Lung (tissue), 12 donors: ENCODE results near the gene ENTPD1. TPM values are rescaled to one million over a fixed set of nuclear protein-coding genes. Genes with fewer than 3 reads are reported as not detected.

Experiments used
- ATAC-seq: fragments of 200-7000 bp; cut with Tn5 transposase; one replicate; pipeline ENCODE4 v1.9.1; 2020; ENCODE audit warnings: moderate number of reproducible peaks; ENCODE audit not compliant: insufficient read depth, low FRiP score
- DNase-seq, 3 donors: peaks; one replicate each; pipeline ENCODE4 v3.0.0-alpha.2; 2013 to 2017
- H3K27ac ChIP-seq, 2 donors: one replicate each; pipeline ENCODE4 v1.5.1; 2013; ENCODE audit warnings: mild to moderate bottlenecking in 2 of 2, moderate library complexity in 2 of 2, control low read depth in 1 of 2, inconsistent platforms in 1 of 2, low read depth in 1 of 2, low read length in 1 of 2
- H3K27me3 ChIP-seq, 3 donors: one replicate each; pipeline ENCODE4 v1.5.1; 2013; ENCODE audit warnings: low read length in 2 of 3; ENCODE audit not compliant: control insufficient read depth in 3 of 3, insufficient read depth in 3 of 3
- H3K36me3 ChIP-seq, 4 donors: one replicate each; pipeline ENCODE4 v1.5.1; 2013; ENCODE audit warnings: low read length in 4 of 4, mild to moderate bottlenecking in 1 of 4, moderate library complexity in 1 of 4; ENCODE audit not compliant: control insufficient read depth in 4 of 4, insufficient read depth in 4 of 4
- H3K4me1 ChIP-seq, 5 donors: one replicate each; pipeline ENCODE4 v1.5.1; 2013; ENCODE audit warnings: low read length in 5 of 5, mild to moderate bottlenecking in 2 of 5, moderate library complexity in 1 of 5; ENCODE audit not compliant: control insufficient read depth in 5 of 5, insufficient read depth in 5 of 5
- H3K4me3 ChIP-seq: one replicate; pipeline ENCODE4 v1.5.1; 2013; ENCODE audit warnings: mild to moderate bottlenecking, control low read depth, moderate library complexity
- H3K9ac ChIP-seq, 2 donors: one replicate each; pipeline ENCODE4 v1.5.1; 2013; ENCODE audit warnings: low read length in 2 of 2, control low read depth in 1 of 2; ENCODE audit not compliant: insufficient read depth in 1 of 2
- H3K9me3 ChIP-seq, 4 donors: one replicate each; pipeline ENCODE4 v1.5.1; 2013; ENCODE audit warnings: low read length in 3 of 4, mild to moderate bottlenecking in 1 of 4, moderate library complexity in 1 of 4; ENCODE audit not compliant: control insufficient read depth in 4 of 4, insufficient read depth in 3 of 4
- WGBS, 2 donors: extraction: QIAGEN DNeasy Blood & Tissue Kit; methylation state at CpG; one replicate each; pipeline ENCODE4 v1.1.7; 2013; 5-methylcytosine and 5-hydroxymethylcytosine counted together
- polyA plus RNA-seq, 2 donors: library from polyadenylated mRNA; stranded (reverse); fragments of 200-250 nt; gene quantifications; one replicate each; pipeline ENCODE4 v1.2.1, GENCODE V29; 2013
- total RNA-seq, 2 donors: library from RNA; depleted of rRNA in 1 of 2; stranded (reverse); fragments of >200 nt in 1 of 2; gene quantifications; one replicate each; pipeline ENCODE4 v1.2.1, GENCODE V29; 2014 to 2021
- TF ChIP-seq, protein P1 (sequence below): IDR thresholded peaks from 2 replicates; pipeline ENCODE4 v1.5.1; 2012; ENCODE audit warnings: mild to moderate bottlenecking; ENCODE audit errors: control extremely low read depth, extremely low read depth
- donor health status: control.
- donor health status: control.
- donor health status: Bipolar disorder and iron deficiency.
- donor health status: healthy.
- donor health status: DM: yes; HTN: yes; CAD: no.

The ENTPD1 gene
- total and polyA plus RNA-seq, 4 donors = 5.5 to 46.6 (median 18.2) TPM

DNA sequence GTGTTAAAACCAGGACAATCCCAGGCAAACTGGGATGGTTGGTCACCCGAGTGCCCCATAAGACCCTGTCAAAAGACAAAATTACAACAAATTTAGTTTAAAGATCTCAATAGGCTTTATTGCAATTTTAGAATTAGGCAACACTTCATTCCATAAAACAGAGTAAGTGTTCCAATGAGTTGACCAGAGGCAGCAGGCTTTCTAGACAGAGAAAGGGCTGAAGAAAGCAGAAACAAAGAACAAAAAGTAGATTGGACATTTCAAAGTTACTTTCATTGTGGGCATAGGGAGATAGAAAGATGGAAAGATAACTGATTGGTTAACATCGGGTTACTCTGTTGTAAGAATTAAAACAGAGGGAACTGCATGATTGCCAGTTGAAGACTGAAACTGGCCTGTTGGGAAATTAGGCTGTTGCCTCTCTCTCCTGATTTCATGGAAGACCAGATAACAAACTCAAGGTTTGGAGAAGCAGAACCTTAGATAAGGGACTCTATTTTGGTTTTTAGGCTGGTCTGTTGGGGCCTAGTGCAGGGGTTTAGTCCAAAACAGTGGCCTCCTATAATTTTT, 36.3 kb downstream of the ENTPD1 start:
- Histone ChIP-seq H3K4me3 (no peak overlapping the region), H3K9ac (no peak overlapping the region), H3K36me3 (no peaks in the 10 kb centered on the region), H3K9me3 (no peaks in the 10 kb centered on the region), H3K27ac (peak overlapping the region in 1 of 2 donors; percentile 85), H3K27me3 (no peaks in the 10 kb centered on the region), H3K4me1 (peaks cover 0 to 14% (median 1%) of the 10 kb centered on the region in 5 donors)
- TF ChIP-seq, protein P1, sequence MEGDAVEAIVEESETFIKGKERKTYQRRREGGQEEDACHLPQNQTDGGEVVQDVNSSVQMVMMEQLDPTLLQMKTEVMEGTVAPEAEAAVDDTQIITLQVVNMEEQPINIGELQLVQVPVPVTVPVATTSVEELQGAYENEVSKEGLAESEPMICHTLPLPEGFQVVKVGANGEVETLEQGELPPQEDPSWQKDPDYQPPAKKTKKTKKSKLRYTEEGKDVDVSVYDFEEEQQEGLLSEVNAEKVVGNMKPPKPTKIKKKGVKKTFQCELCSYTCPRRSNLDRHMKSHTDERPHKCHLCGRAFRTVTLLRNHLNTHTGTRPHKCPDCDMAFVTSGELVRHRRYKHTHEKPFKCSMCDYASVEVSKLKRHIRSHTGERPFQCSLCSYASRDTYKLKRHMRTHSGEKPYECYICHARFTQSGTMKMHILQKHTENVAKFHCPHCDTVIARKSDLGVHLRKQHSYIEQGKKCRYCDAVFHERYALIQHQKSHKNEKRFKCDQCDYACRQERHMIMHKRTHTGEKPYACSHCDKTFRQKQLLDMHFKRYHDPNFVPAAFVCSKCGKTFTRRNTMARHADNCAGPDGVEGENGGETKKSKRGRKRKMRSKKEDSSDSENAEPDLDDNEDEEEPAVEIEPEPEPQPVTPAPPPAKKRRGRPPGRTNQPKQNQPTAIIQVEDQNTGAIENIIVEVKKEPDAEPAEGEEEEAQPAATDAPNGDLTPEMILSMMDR = no peak
- 46 to 65% methylated on average over 2 of the region's 2 CpGs for WGBS, 2 donors
- ATAC-seq (no peak), DNase-seq (peak in 1 of 3 donors; percentile 6)

DNA sequence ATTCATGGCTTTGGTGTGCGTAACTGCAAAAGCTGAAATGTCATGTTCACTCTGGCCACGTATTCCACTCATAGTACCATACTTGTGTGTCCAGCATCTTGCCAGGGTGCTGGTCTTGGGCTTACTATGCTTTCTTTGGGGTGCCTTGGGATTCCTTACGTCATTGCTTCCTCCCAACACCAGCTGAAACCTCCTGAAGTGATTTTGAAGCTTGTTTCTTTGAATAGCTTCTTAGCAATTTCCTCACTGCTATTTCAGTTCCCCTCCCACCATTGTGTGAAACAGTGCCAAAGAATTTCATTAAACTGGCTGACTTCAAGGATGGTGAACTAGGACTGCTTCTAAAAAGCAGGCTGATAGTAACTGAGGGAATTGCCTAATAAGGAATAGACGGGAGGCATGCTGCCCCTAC, 36.9 kb downstream of the ENTPD1 start:
- Histone ChIP-seq H3K36me3 (no peaks in the 10 kb centered on the region), H3K4me1 (peaks cover 0 to 14% (median 1%) of the 10 kb centered on the region in 5 donors), H3K27ac (peak overlapping the region in 1 of 2 donors; percentile 85), H3K9ac (no peak overlapping the region), H3K27me3 (no peaks in the 10 kb centered on the region), H3K9me3 (no peaks in the 10 kb centered on the region), H3K4me3 (no peak overlapping the region)
- WGBS, 2 donors = 48% methylated on average over 4 of the region's 4 CpGs
- ATAC-seq = peak; percentile 60
- TF ChIP-seq, protein P1 = no peak
- peak; percentile 49 to 90 (median 83) for DNase-seq

DNA sequence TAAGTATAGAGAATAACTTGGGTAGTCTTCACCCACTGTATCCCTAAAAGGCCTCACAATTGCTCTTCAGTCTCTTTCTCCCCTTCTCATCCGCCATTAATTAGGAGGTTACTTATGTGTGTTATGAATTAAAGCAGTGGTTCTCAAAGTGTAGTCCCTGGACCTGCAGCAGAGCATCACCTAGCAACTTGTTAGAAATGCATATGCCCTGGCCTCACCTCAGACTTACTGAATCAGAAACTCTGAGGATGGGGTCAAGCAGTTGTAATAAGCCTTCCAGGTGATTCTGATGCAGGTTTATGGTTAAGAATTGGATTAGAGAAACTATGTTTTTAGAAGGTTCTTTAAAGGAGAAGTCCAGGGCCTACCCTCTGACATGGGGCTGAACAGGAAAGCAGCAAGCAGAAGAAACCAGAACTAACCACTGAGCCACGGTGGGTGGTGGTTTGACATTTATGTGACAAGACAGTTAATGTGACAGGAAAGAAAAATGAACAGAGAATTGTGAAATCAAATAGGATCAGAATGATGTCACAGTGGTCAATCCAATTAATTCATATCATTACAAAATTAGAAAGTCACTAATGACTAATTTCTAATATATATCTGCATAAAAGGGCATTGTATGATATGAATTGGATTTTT, 37.6 kb downstream of the ENTPD1 start:
- Histone ChIP-seq H3K9ac (no peak overlapping the region), H3K27me3 (no peaks in the 10 kb centered on the region), H3K9me3 (no peaks in the 10 kb centered on the region), H3K4me1 (peaks cover 0 to 14% (median 2%) of the 10 kb centered on the region in 5 donors), H3K27ac (peak overlapping the region in 1 of 2 donors; percentile 76), H3K36me3 (no peaks in the 10 kb centered on the region), H3K4me3 (no peak overlapping the region)
- 56 to 58% methylated on average over 2 of the region's 2 CpGs for WGBS, 2 donors
- ATAC-seq (peak; percentile 42), DNase-seq (peak in 1 of 3 donors; percentile 23)
- TF ChIP-seq, protein P1 = no peak
